Activated naive CD4-positive, alpha-beta T cell (primary cell): Measurements from ENCODE around the gene TMLHE.
"Not testable (repeated sequence)": the region's sequence is repeated elsewhere in the genome, so short reads cannot be mapped to it uniquely, and the experiment has no call there.

Source experiments
- DNase-seq, 4 experiments: peaks; one replicate each; lab custom pipeline; 2025; lab: John Stamatoyannopoulos, UW

Gene TMLHE

GRCh38 chrX:155495134-155495533 lies 117.6 kb downstream of the TMLHE start:
- not testable (repeated sequence) for DNase-seq

DNA sequence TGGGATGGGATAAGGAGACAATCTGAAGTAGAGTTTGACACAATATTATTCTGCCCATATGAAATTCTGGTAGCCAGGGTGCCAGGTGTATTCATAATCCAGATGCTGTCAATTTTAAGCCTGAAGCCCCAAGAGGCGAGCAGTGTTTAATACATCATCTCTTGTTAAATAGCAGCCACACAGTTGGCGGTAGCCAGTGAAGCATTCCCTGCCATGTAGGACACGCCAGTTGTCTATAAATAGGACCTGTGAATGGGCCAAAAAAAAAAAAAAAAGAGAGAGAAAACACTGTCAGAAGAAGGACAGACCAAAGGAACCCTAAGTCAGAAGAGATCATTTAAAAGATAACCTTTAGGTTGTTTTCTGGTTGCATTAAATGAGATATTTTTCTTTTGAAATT lies 121.3 kb downstream of the TMLHE start:
- not testable (repeated sequence) for DNase-seq

DNA sequence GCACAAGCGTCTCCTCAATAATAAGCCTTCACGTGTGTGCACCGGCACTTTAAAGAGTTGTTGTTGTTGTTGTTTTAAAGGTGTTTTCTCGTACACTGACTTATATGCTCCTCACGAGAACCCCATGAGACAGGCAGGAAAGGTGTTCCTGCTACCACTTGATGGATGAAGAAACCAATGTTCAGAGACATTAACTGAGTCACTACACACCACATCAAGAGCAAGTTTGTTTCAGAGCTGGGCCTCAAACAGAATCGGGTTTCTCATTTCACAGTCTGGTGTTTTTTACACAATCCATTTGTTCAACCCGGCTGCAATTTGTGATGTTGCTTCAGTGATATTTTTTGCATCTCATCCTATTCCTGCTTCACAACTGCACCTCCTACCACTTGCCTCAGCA lies 135.6 kb downstream of the TMLHE start:
- not testable (repeated sequence) for DNase-seq

- not testable (repeated sequence) for DNase-seq
Measured at GRCh38 chrX:155466269-155466938, 146.3 kb downstream of the TMLHE start.

DNA sequence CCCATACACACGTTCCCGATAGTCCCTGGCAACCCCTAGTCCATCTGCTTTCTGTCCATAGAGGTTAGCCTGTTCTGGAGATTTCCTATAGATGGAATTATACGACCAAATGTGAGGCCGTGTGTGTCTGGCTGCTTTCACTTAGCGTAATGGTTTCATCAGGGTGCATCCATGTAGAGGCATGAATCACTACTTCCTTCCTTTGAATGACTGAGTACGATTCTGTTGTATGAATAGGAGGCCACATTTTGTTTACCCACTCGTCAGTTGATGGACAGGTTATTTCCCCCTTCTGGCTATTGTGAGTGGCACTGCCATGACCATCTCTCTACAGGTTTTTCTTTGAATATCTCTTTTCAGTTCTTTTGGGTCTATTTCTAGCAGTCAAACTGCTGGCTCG lies 152.3 kb downstream of the TMLHE start:
- DNase-seq, result not testable (repeated sequence)

- not testable (repeated sequence) for DNase-seq
Measured at GRCh38 chrX:155458471-155458870, 154.3 kb downstream of the TMLHE start, which contains the start of gene F8A3. TSS of gene F8A3 (minus strand) at chrX:155458620. CDS start at chrX:155458600, 20 bp downstream.

DNA sequence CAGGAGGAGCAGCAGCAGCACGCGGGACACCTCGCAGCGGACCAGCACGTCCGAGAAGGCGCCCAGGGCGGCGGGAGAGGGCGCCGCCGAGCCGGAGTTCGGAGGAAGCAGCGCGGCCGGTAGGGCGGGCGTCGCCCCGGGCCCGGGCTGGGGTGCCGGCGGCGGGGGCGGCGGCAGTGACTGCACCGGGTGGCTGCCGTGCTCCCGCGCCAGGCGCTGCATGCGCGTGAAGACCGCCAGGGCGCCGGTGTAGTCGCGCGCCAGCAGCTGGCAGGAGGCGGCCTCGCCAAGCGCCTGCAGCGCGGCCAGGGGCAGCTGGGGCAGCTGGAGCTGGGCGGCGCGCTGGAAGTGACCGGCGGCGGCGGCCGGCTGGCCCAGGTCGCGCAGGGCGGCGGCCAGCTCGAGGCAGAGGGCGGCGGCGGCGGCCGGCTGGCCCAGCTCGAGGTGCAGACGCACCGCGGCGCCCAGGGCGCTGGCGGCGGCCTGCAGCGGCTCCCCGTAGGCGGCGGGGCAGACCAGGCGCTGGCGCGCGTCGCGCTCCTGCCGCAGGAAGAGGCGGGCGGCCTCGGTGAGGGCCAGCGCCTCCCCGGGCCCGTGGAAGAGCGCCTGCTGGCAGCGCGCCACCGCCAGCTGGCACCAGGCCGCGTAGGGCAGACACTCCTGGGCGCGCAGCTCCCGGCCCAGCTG lies 154.8 kb downstream of the TMLHE start:
- DNase-seq, result not testable (repeated sequence)

DNA sequence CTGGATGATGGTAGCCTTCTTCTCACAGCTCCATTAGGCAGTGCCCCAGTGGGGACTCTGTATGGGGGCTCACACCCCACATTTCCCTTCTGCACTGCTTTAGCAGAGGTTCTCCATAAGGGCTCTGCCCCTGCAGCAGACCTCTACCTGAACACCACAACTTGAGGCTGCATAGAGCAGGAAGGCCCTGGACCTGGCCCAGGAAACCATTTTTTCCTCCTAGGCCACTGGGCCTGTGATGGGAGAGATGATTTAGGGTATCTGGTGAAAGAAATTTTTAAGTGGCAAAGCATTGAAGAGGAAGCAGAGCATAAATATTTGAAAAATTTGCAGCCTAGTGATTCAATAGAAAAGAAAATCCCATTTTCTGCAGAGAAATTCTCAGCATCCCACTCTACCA lies 171.7 kb downstream of the TMLHE start:
- no peak for DNase-seq
